Activated CD8-positive, alpha-beta memory T cell treated with anti-CD3 and anti-CD28 coated beads, Interleukin-2, amount 10 ng/mL, durations not matched to agents 7 days and 5 days (primary cell): ENCODE measurements around the gene PRSS38. TPM values are rescaled to one million over a fixed set of nuclear protein-coding genes. Genes with fewer than 3 reads are reported as not detected.
A peak's percentile ranks its signal among the peaks of the same experiment; 100 is the strongest.

Experiments
- ATAC-seq: fragments of 150-1000 bp; cut with Tn5 transposase; one replicate; pipeline ENCODE4 v1.10.0; 2021; ENCODE audit warnings: moderate library complexity
- CTCF ChIA-PET: fragments of 350-600 bp; sonication (Branson Sonifier 250); formaldehyde crosslinking; loops from one replicate; lab custom pipeline; 2021; ENCODE audit warnings: antibody characterized with exemption; lab: Charles Lee
- DNase-seq: peaks from one replicate; pipeline ENCODE4 v3.0.0-alpha.2; 2020
- H3K27ac Mint-ChIP-seq: one replicate; pipeline ENCODE4 v1.8.0; 2021; ENCODE audit warnings: mild to moderate bottlenecking, mixed read lengths
- H3K27me3 Mint-ChIP-seq: one replicate; pipeline ENCODE4 v1.8.0; 2021; ENCODE audit warnings: mixed read lengths
- H3K36me3 Mint-ChIP-seq: one replicate; pipeline ENCODE4 v1.8.0; 2021; ENCODE audit warnings: mild to moderate bottlenecking, mixed read lengths
- H3K4me1 Mint-ChIP-seq: one replicate; pipeline ENCODE4 v1.8.0; 2021; ENCODE audit warnings: mixed read lengths
- H3K4me3 Mint-ChIP-seq: one replicate; pipeline ENCODE4 v1.8.0; 2021; ENCODE audit warnings: mild to moderate bottlenecking, moderate library complexity, mixed read lengths
- H3K9me3 Mint-ChIP-seq: one replicate; pipeline ENCODE4 v1.8.0; 2022; ENCODE audit warnings: low read depth, mixed read lengths
- total RNA-seq, 2 experiments: library from RNA; stranded (reverse); gene quantifications; one replicate each; pipeline ENCODE4 v1.2.3, GENCODE V29; 2021

The PRSS38 gene
- total RNA-seq, 2 experiments from 2014 or later: not detected

GRCh38 chr1:227889863-227890405 is 74.5 kb downstream of the PRSS38 start:
- no peak overlapping the region for H3K4me3 Mint-ChIP-seq
- no peaks in the 10 kb centered on the region for H3K27me3 Mint-ChIP-seq
- H3K27ac Mint-ChIP-seq: no peak overlapping the region
- ATAC-seq (no peak), DNase-seq (peak; percentile 38)
- CTCF ChIA-PET: no interaction called here
- H3K36me3 Mint-ChIP-seq: no peaks in the 10 kb centered on the region
- peaks cover 10% of the 10 kb centered on the region for H3K4me1 Mint-ChIP-seq
- H3K9me3 Mint-ChIP-seq: no peaks in the 10 kb centered on the region

GRCh38 chr1:227890451-227891222 is 75.2 kb downstream of the PRSS38 start:
- Mint-ChIP-seq H3K9me3 (no peaks in the 10 kb centered on the region), H3K4me1 (peaks cover 6% of the 10 kb centered on the region)
- CTCF ChIA-PET: no interaction called here

GRCh38 chr1:227891223-227891954 is 75.9 kb downstream of the PRSS38 start:
- Mint-ChIP-seq H3K4me3 (no peak overlapping the region), H3K9me3 (no peaks in the 10 kb centered on the region), H3K4me1 (peaks cover 3% of the 10 kb centered on the region), H3K27ac (no peak overlapping the region), H3K36me3 (no peaks in the 10 kb centered on the region), H3K27me3 (no peaks in the 10 kb centered on the region)
- DNase-seq: peak; percentile 30
- CTCF ChIA-PET: no interaction called here
- ATAC-seq: no peak

More at GRCh38 chr1:227890451-227891222, 75.2 kb downstream of the PRSS38 start:
- Mint-ChIP-seq H3K27ac (no peak overlapping the region), H3K36me3 (no peaks in the 10 kb centered on the region), H3K27me3 (no peaks in the 10 kb centered on the region), H3K4me3 (no peak overlapping the region)
- DNase-seq (no peak), ATAC-seq (no peak)

- no peak for DNase-seq
- Mint-ChIP-seq H3K4me3 (no peak overlapping the region), H3K27me3 (no peaks in the 10 kb centered on the region), H3K9me3 (no peaks in the 10 kb centered on the region), H3K4me1 (peaks cover 3% of the 10 kb centered on the region), H3K27ac (no peak overlapping the region), H3K36me3 (no peaks in the 10 kb centered on the region)
- no peak for ATAC-seq
- CTCF ChIA-PET: interaction anchor here (0.5 kb wide), 1 partner anchor 514 kb away, joined by 4 read pairs; the partner anchor contains the start of gene TRIM11
Measured at GRCh38 chr1:227891955-227892488, 76.5 kb downstream of the PRSS38 start.

- Mint-ChIP-seq H3K27ac (no peak overlapping the region), H3K27me3 (no peaks in the 10 kb centered on the region), H3K9me3 (no peaks in the 10 kb centered on the region), H3K36me3 (no peaks in the 10 kb centered on the region), H3K4me1 (peaks cover 5% of the 10 kb centered on the region), H3K4me3 (no peak overlapping the region)
- CTCF ChIA-PET: interaction anchor here (0.5 kb wide), 1 partner anchor 514 kb away, joined by 4 read pairs; the partner anchor contains the start of gene TRIM11
- no peak for ATAC-seq
- no peak for DNase-seq
Measured at GRCh38 chr1:227892489-227893299, 77.2 kb downstream of the PRSS38 start.

- Mint-ChIP-seq H3K36me3 (no peaks in the 10 kb centered on the region), H3K9me3 (no peaks in the 10 kb centered on the region), H3K4me3 (no peak overlapping the region), H3K27ac (no peak overlapping the region), H3K4me1 (peaks cover 5% of the 10 kb centered on the region), H3K27me3 (no peaks in the 10 kb centered on the region)
- CTCF ChIA-PET: no interaction called here
- ATAC-seq (no peak), DNase-seq (no peak)
Measured at GRCh38 chr1:227893300-227893948, 77.9 kb downstream of the PRSS38 start.

- Mint-ChIP-seq H3K27ac (no peak overlapping the region), H3K36me3 (no peaks in the 10 kb centered on the region), H3K4me1 (peaks cover 7% of the 10 kb centered on the region), H3K4me3 (no peak overlapping the region), H3K9me3 (no peaks in the 10 kb centered on the region), H3K27me3 (no peaks in the 10 kb centered on the region)
- DNase-seq (peak; percentile 32), ATAC-seq (no peak)
- CTCF ChIA-PET: no interaction called here
Measured at GRCh38 chr1:227893949-227894721, 78.7 kb downstream of the PRSS38 start.

GRCh38 chr1:227894831-227895451 is 79.5 kb downstream of the PRSS38 start:
- Mint-ChIP-seq H3K9me3 (no peaks in the 10 kb centered on the region), H3K4me3 (no peak overlapping the region), H3K27ac (no peak overlapping the region), H3K27me3 (no peaks in the 10 kb centered on the region), H3K36me3 (no peaks in the 10 kb centered on the region), H3K4me1 (peaks cover 7% of the 10 kb centered on the region)
- ATAC-seq (no peak), DNase-seq (peak; percentile 32)
- CTCF ChIA-PET: no interaction called here

Other genes with a start within 250 kb of the PRSS38 start
- 10 to 100 TPM; 17.7 to 24.1 TPM for gene JMJD4, start 80.4 kb upstream of the PRSS38 start, total RNA-seq
- 10 to 100 TPM; 33.9 to 35.3 TPM for gene SNAP47, start 80.2 kb upstream of the PRSS38 start, total RNA-seq
- under 1 TPM; 0.30 to 0.50 TPM for gene WNT9A, start 132.3 kb downstream of the PRSS38 start, total RNA-seq
- gene WNT3A, start 191.3 kb downstream of the PRSS38 start, total RNA-seq: not detected